Retina (tissue), 1 donor: ENCODE data around the gene WNK2.

Experiments
- DNase-seq: peaks from one replicate; pipeline ENCODE4 v3.0.0-alpha.2; 2016

WNK2 gene

GRCh38 chr9:93186215-93186945, 2.4 kb downstream of the WNK2 start:
- peak; percentile 82 for DNase-seq

GRCh38 chr9:93187047-93187446, 3.1 kb downstream of the WNK2 start:
- no peak for DNase-seq

GRCh38 chr9:93187574-93187973, 3.6 kb downstream of the WNK2 start:
- no peak for DNase-seq

GRCh38 chr9:93188426-93189368, 4.8 kb downstream of the WNK2 start:
- DNase-seq = no peak

GRCh38 chr9:93189369-93190132, 5.6 kb downstream of the WNK2 start:
- DNase-seq = no peak

GRCh38 chr9:93190133-93190525, 6.2 kb downstream of the WNK2 start:
- no peak for DNase-seq

- DNase-seq = no peak
Measured at GRCh38 chr9:93190656-93191353, 6.9 kb downstream of the WNK2 start.

- no peak for DNase-seq
Measured at GRCh38 chr9:93191354-93191660, 7.4 kb downstream of the WNK2 start.

- no peak for DNase-seq
Measured at GRCh38 chr9:93192721-93193387, 8.9 kb downstream of the WNK2 start.

GRCh38 chr9:93193388-93194220, 9.7 kb downstream of the WNK2 start:
- no peak for DNase-seq

- DNase-seq = no peak
Measured at GRCh38 chr9:93194221-93194625, 10.3 kb downstream of the WNK2 start.

GRCh38 chr9:93194641-93195040, 10.7 kb downstream of the WNK2 start:
- no peak for DNase-seq

GRCh38 chr9:93196096-93197055, 12.4 kb downstream of the WNK2 start:
- no peak for DNase-seq

- no peak for DNase-seq
Measured at GRCh38 chr9:93197670-93198069, 13.7 kb downstream of the WNK2 start.

- no peak for DNase-seq
Measured at GRCh38 chr9:93198117-93198837, 14.3 kb downstream of the WNK2 start.

- DNase-seq = no peak
Measured at GRCh38 chr9:93198838-93199625, 15.1 kb downstream of the WNK2 start.

- DNase-seq = no peak
Measured at GRCh38 chr9:93200449-93200742, 16.5 kb downstream of the WNK2 start.

- DNase-seq = no peak
Measured at GRCh38 chr9:93200989-93201334, 17.0 kb downstream of the WNK2 start.
